GM23338 (cell line): ENCODE data around the gene SEL1L3. TPM values are rescaled to one million over a fixed set of nuclear protein-coding genes. Genes with fewer than 3 reads are reported as not detected.

Experiments
- ATAC-seq: fragments of 200-7000 bp; cut with Tn5 transposase; 3 replicates; pipeline ENCODE4 v1.9.1; 2020
- DNase-seq: peaks from one replicate; pipeline ENCODE4 v3.0.0-alpha.2; 2015; ENCODE audit warnings: low spot score
- H2AFZ ChIP-seq: fragments of 200-600 bp; sonication (generic); 2 replicates; pipeline ENCODE4 v1.8.0; 2016; ENCODE audit warnings: antibody characterized with exemption, mild to moderate bottlenecking, moderate library complexity
- H3F3A ChIP-seq: fragments of 200-600 bp; sonication (generic); replicated peaks from 2 replicates; pipeline ENCODE4 v1.8.0; 2017; ENCODE audit warnings: antibody characterized with exemption, mixed run types, low read depth
- H3K27ac ChIP-seq: fragments of 200-600 bp; sonication (generic); 2 replicates; pipeline ENCODE4 v1.6.1; 2016; ENCODE audit warnings: low read depth
- H3K27me3 ChIP-seq: fragments of 200-600 bp; sonication (generic); 2 replicates; pipeline ENCODE4 v1.8.0; 2016; ENCODE audit warnings: mild to moderate bottlenecking, mixed run types, moderate library complexity; ENCODE audit not compliant: insufficient read depth
- H3K36me3 ChIP-seq: fragments of 200-600 bp; sonication (generic); 2 replicates; pipeline ENCODE4 v1.8.0; 2016; ENCODE audit warnings: mild to moderate bottlenecking; ENCODE audit not compliant: insufficient read depth
- H3K4me1 ChIP-seq: fragments of 200-600 bp; sonication (generic); 2 replicates; pipeline ENCODE4 v1.8.0; 2016; ENCODE audit warnings: mild to moderate bottlenecking, moderate library complexity; ENCODE audit not compliant: insufficient read depth
- H3K4me2 ChIP-seq: fragments of 200-600 bp; sonication (generic); 2 replicates; pipeline ENCODE4 v1.7.1; 2017; ENCODE audit warnings: mixed run types
- H3K4me3 ChIP-seq: fragments of 200-600 bp; sonication (generic); 2 replicates; pipeline ENCODE4 v1.6.1; 2016; ENCODE audit warnings: mixed run types
- H3K79me2 ChIP-seq: fragments of 200-600 bp; sonication (generic); replicated peaks from 2 replicates; pipeline ENCODE4 v1.8.0; 2017; ENCODE audit warnings: mild to moderate bottlenecking; ENCODE audit not compliant: insufficient read depth
- H3K9me2 ChIP-seq: fragments of 200-600 bp; sonication (generic); 2 replicates; pipeline ENCODE4 v1.8.0; 2017; ENCODE audit not compliant: insufficient read depth
- H4K20me1 ChIP-seq: fragments of 200-600 bp; sonication (generic); replicated peaks from 2 replicates; pipeline ENCODE4 v1.8.0; 2017; ENCODE audit warnings: mild to moderate bottlenecking; ENCODE audit not compliant: insufficient read depth
- H3K27ac Mint-ChIP-seq: 2 replicates; pipeline ENCODE4 v1.8.0; 2020; ENCODE audit warnings: inconsistent platforms, mild to moderate bottlenecking, moderate library complexity, mixed read lengths
- H3K27me3 Mint-ChIP-seq: 3 replicates; pipeline ENCODE4 v1.8.0; 2022; ENCODE audit warnings: low read depth, mild to moderate bottlenecking, moderate library complexity, mixed read lengths, inconsistent platforms; ENCODE audit not compliant: insufficient read depth, poor library complexity
- H3K36me3 Mint-ChIP-seq: 3 replicates; pipeline ENCODE4 v1.8.0; 2021; ENCODE audit warnings: low read depth, mild to moderate bottlenecking, inconsistent platforms, moderate library complexity, mixed read lengths
- H3K4me1 Mint-ChIP-seq: 3 replicates; pipeline ENCODE4 v1.8.0; 2020; ENCODE audit warnings: mild to moderate bottlenecking, inconsistent platforms, mixed read lengths
- H3K4me3 Mint-ChIP-seq: 3 replicates; pipeline ENCODE4 v1.8.0; 2021; ENCODE audit warnings: moderate library complexity, mild to moderate bottlenecking, inconsistent platforms, mixed read lengths
- H3K9me3 Mint-ChIP-seq: 3 replicates; pipeline ENCODE4 v1.8.0; 2020; ENCODE audit warnings: moderate library complexity, mild to moderate bottlenecking, inconsistent platforms, mixed read lengths
- EZH2 ChIP-seq: fragments of 200-600 bp; sonication (generic); IDR thresholded peaks from one replicate; pipeline ENCODE4 v1.8.0; 2017; ENCODE audit warnings: antibody characterized with exemption, mild to moderate bottlenecking, low read depth; ENCODE audit not compliant: unreplicated experiment
- EZH2phosphoT487 ChIP-seq: fragments of 200-600 bp; sonication (generic); IDR thresholded peaks from one replicate; pipeline ENCODE4 v1.8.1; 2018; ENCODE audit warnings: antibody characterized with exemption; ENCODE audit not compliant: unreplicated experiment
- JUNB ChIP-seq: IDR thresholded peaks from one replicate; pipeline ENCODE4 v1.6.1; 2016; ENCODE audit warnings: antibody characterized with exemption; ENCODE audit not compliant: unreplicated experiment
- POLR2AphosphoS5 ChIP-seq: IDR thresholded peaks from 2 replicates; pipeline ENCODE4 v1.6.1; 2016; ENCODE audit warnings: antibody characterized with exemption, low read depth
- STAT1 ChIP-seq: IDR thresholded peaks from one replicate; pipeline ENCODE4 v1.6.1; 2016; ENCODE audit warnings: antibody characterized with exemption; ENCODE audit not compliant: unreplicated experiment
- ZNF114 ChIP-seq: fragments of 250-450 bp; sonication (Bioruptor Pico); IDR thresholded peaks from 2 replicates; pipeline ENCODE4 v1.5.0; 2020; ENCODE audit warnings: mild to moderate bottlenecking, moderate library complexity
- polyA plus RNA-seq: library from polyadenylated mRNA; unstranded; fragments of >200 nt; fragmentation: Nextera tagmentation; extraction: Ambion mirVana; gene quantifications from 2 replicates; pipeline ENCODE4 v1.2.1, GENCODE V29; 2016
- total RNA-seq: library from RNA; depleted of rRNA; stranded (reverse); fragments of >200 nt; shearing (Covaris generic); gene quantifications from 2 replicates; pipeline ENCODE4 v1.2.3, GENCODE V29; 2014
- TF ChIP-seq, protein P1 (sequence below), 2 experiments: fragments of 200-600 bp in 1 of 2; sonication (generic) in 1 of 2; conservative IDR thresholded peaks; 2 replicates each; pipeline versions ENCODE4 v1.5.1 to v1.6.1; 2016 to 2017; ENCODE audit warnings: antibody characterized with exemption in 2 of 2, low read depth in 2 of 2, mild to moderate bottlenecking in 2 of 2, moderate library complexity in 1 of 2
- TF ChIP-seq, protein P2 (sequence below): IDR thresholded peaks from 2 replicates; pipeline ENCODE4 v1.6.1; 2016; ENCODE audit warnings: antibody characterized with exemption
- TF ChIP-seq, protein P3 (sequence below): fragments of 250-450 bp; sonication (Bioruptor Pico); IDR thresholded peaks from 2 replicates; pipeline ENCODE4 v1.5.0; 2020; ENCODE audit warnings: mild to moderate bottlenecking, moderate library complexity

Gene SEL1L3
- total and polyA plus RNA-seq, 2 experiments from 2014 or later: 17.1 to 61.7 TPM

DNA sequence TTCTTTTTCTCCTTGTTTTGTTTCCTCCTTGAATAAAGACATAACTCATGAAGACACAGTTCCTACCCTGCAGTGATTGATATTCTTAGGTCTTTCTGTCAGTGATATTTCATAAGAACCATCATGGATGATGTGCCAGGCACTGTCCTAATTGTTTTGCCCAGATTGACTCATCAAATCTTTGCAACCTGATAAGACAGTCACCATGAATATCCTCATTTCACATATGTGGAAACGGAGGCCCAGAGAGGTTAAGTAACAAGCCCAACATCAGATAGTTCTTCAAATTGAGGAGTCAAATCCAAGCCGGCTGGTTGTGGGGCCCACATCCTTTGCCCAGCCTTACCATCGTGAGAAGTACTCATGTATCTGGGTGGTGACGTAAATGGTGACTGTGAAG is 69.9 kb downstream of the SEL1L3 start:
- H3K4me1 Mint-ChIP-seq: peaks cover 19% of the 10 kb centered on the region
- H3K36me3 Mint-ChIP-seq: peaks cover 46% of the 10 kb centered on the region
- H2AFZ ChIP-seq: no peak overlapping the region
- H3K9me3 Mint-ChIP-seq: no peaks in the 10 kb centered on the region
- no peaks in the 10 kb centered on the region for H3F3A ChIP-seq
- H3K79me2 ChIP-seq: no peaks in the 10 kb centered on the region
- no peak overlapping the region for H3K4me3 Mint-ChIP-seq
- H3K4me2 ChIP-seq: no peak overlapping the region
- no peaks in the 10 kb centered on the region for H4K20me1 ChIP-seq
- no peak overlapping the region for H3K27ac Mint-ChIP-seq
- ATAC-seq (no peak), DNase-seq (no peak)
- no peak overlapping the region for H3K4me3 ChIP-seq
- peaks cover 7% of the 10 kb centered on the region for H3K27me3 Mint-ChIP-seq
- H3K27ac ChIP-seq: no peak overlapping the region
- H3K4me1 ChIP-seq: peaks cover 4% of the 10 kb centered on the region
- TF ChIP-seq JUNB: no peak
- TF ChIP-seq ZNF114 (CRISPR knock-in tag): no peak
- no peak for TF ChIP-seq EZH2phosphoT487
- H3K9me2 ChIP-seq: no peaks in the 10 kb centered on the region
- H3K27me3 ChIP-seq: no peaks in the 10 kb centered on the region
- H3K36me3 ChIP-seq: no peaks in the 10 kb centered on the region

DNA sequence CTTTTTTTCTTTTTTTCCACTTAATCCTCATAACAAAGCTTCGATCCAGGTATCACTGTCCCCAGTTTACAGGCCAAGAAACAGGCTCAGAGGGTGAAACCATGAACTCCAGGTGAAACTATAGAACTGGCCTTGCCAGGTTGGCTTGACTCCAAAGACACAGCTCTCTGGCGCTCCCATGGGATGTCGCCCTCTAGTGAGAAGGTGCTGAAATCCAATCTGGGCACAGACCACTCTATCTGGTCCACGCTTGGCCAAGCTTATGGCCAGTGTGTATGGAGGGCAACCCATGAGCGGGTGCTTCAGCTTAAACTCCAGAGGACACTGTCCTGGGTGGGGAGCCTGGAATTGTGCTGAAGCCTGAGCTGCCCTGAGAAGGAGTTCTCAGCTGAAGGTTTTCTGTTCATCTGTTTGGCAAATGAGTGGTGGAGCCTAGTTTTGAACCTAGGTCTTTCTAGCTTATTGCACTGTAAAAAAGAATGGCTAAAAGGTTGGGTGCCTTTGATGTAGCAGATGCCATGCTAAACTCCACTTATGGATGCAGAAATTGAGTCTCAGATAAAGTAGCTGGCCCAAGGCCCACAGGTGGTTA is 70.5 kb downstream of the SEL1L3 start:
- ATAC-seq: peak; percentile 84
- no peak overlapping the region for H2AFZ ChIP-seq
- peaks cover 4% of the 10 kb centered on the region for H3K4me1 ChIP-seq
- Mint-ChIP-seq H3K9me3 (no peaks in the 10 kb centered on the region), H3K27ac (no peak overlapping the region), H3K4me3 (no peak overlapping the region), H3K36me3 (peaks cover 47% of the 10 kb centered on the region), H3K4me1 (peaks cover 15% of the 10 kb centered on the region), H3K27me3 (peaks cover 7% of the 10 kb centered on the region)
- no peaks in the 10 kb centered on the region for H3K36me3 ChIP-seq
- H4K20me1 ChIP-seq: no peaks in the 10 kb centered on the region
- no peaks in the 10 kb centered on the region for H3K27me3 ChIP-seq
- no peaks in the 10 kb centered on the region for H3F3A ChIP-seq
- peak; percentile 71 for DNase-seq
- no peak overlapping the region for H3K4me3 ChIP-seq
- H3K9me2 ChIP-seq: no peaks in the 10 kb centered on the region
- no peak overlapping the region for H3K4me2 ChIP-seq
- no peaks in the 10 kb centered on the region for H3K79me2 ChIP-seq
- H3K27ac ChIP-seq: no peak overlapping the region
- TF ChIP-seq POLR2AphosphoS5 (no peak), STAT1 (no peak), EZH2 (no peak)
- TF ChIP-seq, protein P1, sequence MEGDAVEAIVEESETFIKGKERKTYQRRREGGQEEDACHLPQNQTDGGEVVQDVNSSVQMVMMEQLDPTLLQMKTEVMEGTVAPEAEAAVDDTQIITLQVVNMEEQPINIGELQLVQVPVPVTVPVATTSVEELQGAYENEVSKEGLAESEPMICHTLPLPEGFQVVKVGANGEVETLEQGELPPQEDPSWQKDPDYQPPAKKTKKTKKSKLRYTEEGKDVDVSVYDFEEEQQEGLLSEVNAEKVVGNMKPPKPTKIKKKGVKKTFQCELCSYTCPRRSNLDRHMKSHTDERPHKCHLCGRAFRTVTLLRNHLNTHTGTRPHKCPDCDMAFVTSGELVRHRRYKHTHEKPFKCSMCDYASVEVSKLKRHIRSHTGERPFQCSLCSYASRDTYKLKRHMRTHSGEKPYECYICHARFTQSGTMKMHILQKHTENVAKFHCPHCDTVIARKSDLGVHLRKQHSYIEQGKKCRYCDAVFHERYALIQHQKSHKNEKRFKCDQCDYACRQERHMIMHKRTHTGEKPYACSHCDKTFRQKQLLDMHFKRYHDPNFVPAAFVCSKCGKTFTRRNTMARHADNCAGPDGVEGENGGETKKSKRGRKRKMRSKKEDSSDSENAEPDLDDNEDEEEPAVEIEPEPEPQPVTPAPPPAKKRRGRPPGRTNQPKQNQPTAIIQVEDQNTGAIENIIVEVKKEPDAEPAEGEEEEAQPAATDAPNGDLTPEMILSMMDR (conservative IDR thresholded peaks at IDR 0.05; ENCODE audit: low read depth in 2 of 2): peak; percentile 71 to 85
- TF ChIP-seq, protein P2, sequence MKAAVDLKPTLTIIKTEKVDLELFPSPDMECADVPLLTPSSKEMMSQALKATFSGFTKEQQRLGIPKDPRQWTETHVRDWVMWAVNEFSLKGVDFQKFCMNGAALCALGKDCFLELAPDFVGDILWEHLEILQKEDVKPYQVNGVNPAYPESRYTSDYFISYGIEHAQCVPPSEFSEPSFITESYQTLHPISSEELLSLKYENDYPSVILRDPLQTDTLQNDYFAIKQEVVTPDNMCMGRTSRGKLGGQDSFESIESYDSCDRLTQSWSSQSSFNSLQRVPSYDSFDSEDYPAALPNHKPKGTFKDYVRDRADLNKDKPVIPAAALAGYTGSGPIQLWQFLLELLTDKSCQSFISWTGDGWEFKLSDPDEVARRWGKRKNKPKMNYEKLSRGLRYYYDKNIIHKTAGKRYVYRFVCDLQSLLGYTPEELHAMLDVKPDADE: no peak
- TF ChIP-seq, protein P3, sequence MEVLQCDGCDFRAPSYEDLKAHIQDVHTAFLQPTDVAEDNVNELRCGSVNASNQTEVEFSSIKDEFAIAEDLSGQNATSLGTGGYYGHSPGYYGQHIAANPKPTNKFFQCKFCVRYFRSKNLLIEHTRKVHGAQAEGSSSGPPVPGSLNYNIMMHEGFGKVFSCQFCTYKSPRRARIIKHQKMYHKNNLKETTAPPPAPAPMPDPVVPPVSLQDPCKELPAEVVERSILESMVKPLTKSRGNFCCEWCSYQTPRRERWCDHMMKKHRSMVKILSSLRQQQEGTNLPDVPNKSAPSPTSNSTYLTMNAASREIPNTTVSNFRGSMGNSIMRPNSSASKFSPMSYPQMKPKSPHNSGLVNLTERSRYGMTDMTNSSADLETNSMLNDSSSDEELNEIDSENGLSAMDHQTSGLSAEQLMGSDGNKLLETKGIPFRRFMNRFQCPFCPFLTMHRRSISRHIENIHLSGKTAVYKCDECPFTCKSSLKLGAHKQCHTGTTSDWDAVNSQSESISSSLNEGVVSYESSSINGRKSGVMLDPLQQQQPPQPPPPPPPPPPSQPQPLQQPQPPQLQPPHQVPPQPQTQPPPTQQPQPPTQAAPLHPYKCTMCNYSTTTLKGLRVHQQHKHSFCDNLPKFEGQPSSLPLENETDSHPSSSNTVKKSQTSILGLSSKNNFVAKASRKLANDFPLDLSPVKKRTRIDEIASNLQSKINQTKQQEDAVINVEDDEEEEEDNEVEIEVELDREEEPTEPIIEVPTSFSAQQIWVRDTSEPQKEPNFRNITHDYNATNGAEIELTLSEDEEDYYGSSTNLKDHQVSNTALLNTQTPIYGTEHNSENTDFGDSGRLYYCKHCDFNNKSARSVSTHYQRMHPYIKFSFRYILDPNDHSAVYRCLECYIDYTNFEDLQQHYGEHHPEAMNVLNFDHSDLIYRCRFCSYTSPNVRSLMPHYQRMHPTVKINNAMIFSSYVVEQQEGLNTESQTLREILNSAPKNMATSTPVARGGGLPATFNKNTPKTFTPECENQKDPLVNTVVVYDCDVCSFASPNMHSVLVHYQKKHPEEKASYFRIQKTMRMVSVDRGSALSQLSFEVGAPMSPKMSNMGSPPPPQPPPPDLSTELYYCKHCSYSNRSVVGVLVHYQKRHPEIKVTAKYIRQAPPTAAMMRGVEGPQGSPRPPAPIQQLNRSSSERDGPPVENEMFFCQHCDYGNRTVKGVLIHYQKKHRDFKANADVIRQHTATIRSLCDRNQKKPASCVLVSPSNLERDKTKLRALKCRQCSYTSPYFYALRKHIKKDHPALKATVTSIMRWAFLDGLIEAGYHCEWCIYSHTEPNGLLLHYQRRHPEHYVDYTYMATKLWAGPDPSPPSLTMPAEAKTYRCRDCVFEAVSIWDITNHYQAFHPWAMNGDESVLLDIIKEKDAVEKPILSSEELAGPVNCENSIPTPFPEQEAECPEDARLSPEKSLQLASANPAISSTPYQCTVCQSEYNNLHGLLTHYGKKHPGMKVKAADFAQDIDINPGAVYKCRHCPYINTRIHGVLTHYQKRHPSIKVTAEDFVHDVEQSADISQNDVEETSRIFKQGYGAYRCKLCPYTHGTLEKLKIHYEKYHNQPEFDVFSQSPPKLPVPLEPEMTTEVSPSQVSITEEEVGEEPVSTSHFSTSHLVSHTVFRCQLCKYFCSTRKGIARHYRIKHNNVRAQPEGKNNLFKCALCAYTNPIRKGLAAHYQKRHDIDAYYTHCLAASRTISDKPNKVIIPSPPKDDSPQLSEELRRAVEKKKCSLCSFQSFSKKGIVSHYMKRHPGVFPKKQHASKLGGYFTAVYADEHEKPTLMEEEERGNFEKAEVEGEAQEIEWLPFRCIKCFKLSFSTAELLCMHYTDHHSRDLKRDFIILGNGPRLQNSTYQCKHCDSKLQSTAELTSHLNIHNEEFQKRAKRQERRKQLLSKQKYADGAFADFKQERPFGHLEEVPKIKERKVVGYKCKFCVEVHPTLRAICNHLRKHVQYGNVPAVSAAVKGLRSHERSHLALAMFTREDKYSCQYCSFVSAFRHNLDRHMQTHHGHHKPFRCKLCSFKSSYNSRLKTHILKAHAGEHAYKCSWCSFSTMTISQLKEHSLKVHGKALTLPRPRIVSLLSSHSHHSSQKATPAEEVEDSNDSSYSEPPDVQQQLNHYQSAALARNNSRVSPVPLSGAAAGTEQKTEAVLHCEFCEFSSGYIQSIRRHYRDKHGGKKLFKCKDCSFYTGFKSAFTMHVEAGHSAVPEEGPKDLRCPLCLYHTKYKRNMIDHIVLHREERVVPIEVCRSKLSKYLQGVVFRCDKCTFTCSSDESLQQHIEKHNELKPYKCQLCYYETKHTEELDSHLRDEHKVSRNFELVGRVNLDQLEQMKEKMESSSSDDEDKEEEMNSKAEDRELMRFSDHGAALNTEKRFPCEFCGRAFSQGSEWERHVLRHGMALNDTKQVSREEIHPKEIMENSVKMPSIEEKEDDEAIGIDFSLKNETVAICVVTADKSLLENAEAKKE: 0 out of 2 replicates have a peak, but pooled peaks have one; percentile 16
